A549 (cell line): ENCODE measurements around the gene ATP8A2. TPM values are rescaled to one million over a fixed set of nuclear protein-coding genes. Genes with fewer than 3 reads are reported as not detected.

Source experiments
- ATAC-seq, 2 experiments: fragments of 200-7000 bp in 1 of 2; fragments of >200 bp in 1 of 2; cut with Nextera tagmentation in 1 of 2; cut with Tn5 transposase in 1 of 2; 3 replicates each; pipeline versions ENCODE4 v1.8.0 to v1.9.1; 2018 to 2020; ENCODE audit warnings: mild to moderate bottlenecking in 1 of 2, moderate library complexity in 1 of 2
- CTCF ChIA-PET: fragments of 300-600 bp; sonication (Branson Sonifier 250); formaldehyde crosslinking; extraction: SDS; loops from one replicate; lab custom pipeline; 2021; ENCODE audit warnings: antibody characterized with exemption, inconsistent platforms; lab: Yijun Ruan, JAX
- POLR2A ChIA-PET: fragments of 350-600 bp; formaldehyde crosslinking; extraction: SDS; loops from one replicate; lab custom pipeline; 2021; ENCODE audit warnings: antibody characterized with exemption, inconsistent platforms; lab: Yijun Ruan, JAX
- DNase-seq, 2 experiments: peaks; one replicate each; pipeline versions ENCODE4 v3.0.0 to v3.0.0-alpha.2; 2011 to 2016; ENCODE audit warnings: low read depth in 1 of 2, low spot score in 1 of 2
- FAIRE-seq: peaks from 2 replicates; lab custom pipeline; 2011; peaks lifted over from hg19 to GRCh38; lab: Jason Lieb, UNC
- H3K27ac ChIP-seq, 2 experiments: fragments of >200 bp; sonication (Bioruptor Twin); formaldehyde crosslinking; 3 replicates each; pipeline ENCODE4 v1.5.1; 2016 to 2017
- H3K4me1 ChIP-seq: fragments of >200 bp; sonication (Bioruptor Twin); formaldehyde crosslinking; 3 replicates; pipeline ENCODE4 v1.6.1; 2016
- H3K4me2 ChIP-seq: fragments of >200 bp; sonication (Bioruptor Twin); formaldehyde crosslinking; 3 replicates; pipeline ENCODE4 v1.6.1; 2016
- H3K4me3 ChIP-seq: fragments of >200 bp; sonication (Bioruptor Twin); formaldehyde crosslinking; 3 replicates; pipeline ENCODE4 v1.5.1; 2016
- H3K9me3 ChIP-seq: fragments of >200 bp; sonication (Bioruptor Twin); formaldehyde crosslinking; 3 replicates; pipeline ENCODE4 v1.6.1; 2016
- CBX8 ChIP-seq: fragments of 200-600 bp; sonication (generic); IDR thresholded peaks from 2 replicates; pipeline ENCODE4 v1.6.1; 2016
- CHD4 ChIP-seq: fragments of 200-600 bp; sonication (generic); IDR thresholded peaks from 2 replicates; pipeline ENCODE4 v1.6.1; 2016; ENCODE audit warnings: antibody characterized with exemption, mild to moderate bottlenecking, borderline replicate concordance
- EHF ChIP-seq: fragments of 250-450 bp; sonication (Bioruptor Pico); IDR thresholded peaks from 2 replicates; pipeline ENCODE4 v1.5.0; 2020; ENCODE audit warnings: mild to moderate bottlenecking
- EHMT2 ChIP-seq: fragments of 200-600 bp; sonication (generic); IDR thresholded peaks from 2 replicates; pipeline ENCODE4 v1.6.1; 2016; ENCODE audit warnings: antibody characterized with exemption, low read depth, mild to moderate bottlenecking, moderate library complexity
- EP300 ChIP-seq, 2 experiments: fragments of >200 bp; sonication (Bioruptor Twin); formaldehyde crosslinking; IDR thresholded peaks; 2 replicates in 1 of 2; 3 replicates in 1 of 2; pipeline ENCODE4 v1.6.1; 2016 to 2017
- FOSB ChIP-seq: fragments of 250-450 bp; sonication (Bioruptor Pico); IDR thresholded peaks from 2 replicates; pipeline ENCODE4 v1.5.0; 2020; ENCODE audit warnings: mild to moderate bottlenecking, moderate library complexity
- HDAC2 ChIP-seq: fragments of 200-600 bp; sonication (generic); IDR thresholded peaks from 2 replicates; pipeline ENCODE4 v1.6.1; 2016
- HOXB5 ChIP-seq: fragments of 250-450 bp; sonication (Bioruptor Pico); IDR thresholded peaks from 2 replicates; pipeline ENCODE4 v1.5.0; 2020; ENCODE audit warnings: mild to moderate bottlenecking, moderate library complexity
- KDM1A ChIP-seq: fragments of 200-600 bp; sonication (generic); IDR thresholded peaks from 2 replicates; pipeline ENCODE4 v1.6.1; 2016; ENCODE audit warnings: low read depth, mild to moderate bottlenecking
- MAZ ChIP-seq: fragments of 150-350 bp; IDR thresholded peaks from 2 replicates; pipeline ENCODE4 v1.6.1; 2014; ENCODE audit warnings: antibody characterized with exemption, low read depth, low read length, borderline replicate concordance
- NFE2L2 ChIP-seq: fragments of 150-350 bp; conservative IDR thresholded peaks from 2 replicates; pipeline ENCODE4 v1.6.1; 2014; ENCODE audit warnings: low read length
- NPAS2 ChIP-seq: fragments of 250-450 bp; sonication (Bioruptor Pico); IDR thresholded peaks from 2 replicates; pipeline ENCODE4 v1.8.0; 2022; ENCODE audit warnings: mild to moderate bottlenecking, moderate library complexity, borderline replicate concordance
- POLR2A ChIP-seq: IDR thresholded peaks from 2 replicates; pipeline ENCODE4 v1.6.1; 2012; ENCODE audit warnings: mild to moderate bottlenecking, low read length
- POLR2AphosphoS2 ChIP-seq: conservative IDR thresholded peaks from 2 replicates; pipeline ENCODE4 v1.6.1; 2012; ENCODE audit warnings: low read length, improper control_type of control experiment, inconsistent platforms
- RAD21 ChIP-seq, 2 experiments: fragments of >200 bp in 1 of 2; sonication (Bioruptor Twin) in 1 of 2; formaldehyde crosslinking in 1 of 2; IDR thresholded peaks in 1 of 2; conservative IDR thresholded peaks in 1 of 2; 2 replicates in 1 of 2; 3 replicates in 1 of 2; pipeline ENCODE4 v1.6.1; 2012 to 2018; ENCODE audit warnings: inconsistent platforms in 1 of 2
- RARB ChIP-seq: fragments of 250-450 bp; sonication (Bioruptor Pico); IDR thresholded peaks from 2 replicates; pipeline ENCODE4 v1.8.0; 2021; ENCODE audit warnings: mild to moderate bottlenecking, moderate library complexity
- RCOR1 ChIP-seq: fragments of 150-350 bp; IDR thresholded peaks from 2 replicates; pipeline ENCODE4 v1.6.1; 2014; ENCODE audit warnings: antibody characterized with exemption, low read length, low read depth
- RFX5 ChIP-seq: fragments of 450-650 bp; IDR thresholded peaks from 2 replicates; pipeline ENCODE4 v1.7.1; 2014; ENCODE audit warnings: antibody characterized with exemption, mild to moderate bottlenecking, moderate library complexity
- RNF2 ChIP-seq: fragments of 200-600 bp; sonication (generic); IDR thresholded peaks from 2 replicates; pipeline ENCODE4 v1.6.1; 2016; ENCODE audit warnings: low read depth, mild to moderate bottlenecking, antibody characterized with exemption, moderate library complexity, borderline replicate concordance
- TFCP2L1 ChIP-seq: fragments of 250-450 bp; sonication (Bioruptor Pico); IDR thresholded peaks from 2 replicates; pipeline ENCODE4 v1.5.0; 2021; ENCODE audit warnings: mild to moderate bottlenecking
- TP53 ChIP-seq: fragments of 250-450 bp; sonication (Bioruptor Pico); IDR thresholded peaks from 2 replicates; pipeline ENCODE4 v1.5.0; 2021; ENCODE audit warnings: mild to moderate bottlenecking, moderate library complexity
- ZNF302 ChIP-seq: fragments of 250-450 bp; sonication (Bioruptor Pico); IDR thresholded peaks from 2 replicates; pipeline ENCODE4 v1.9.0; 2021; ENCODE audit warnings: inconsistent platforms, mild to moderate bottlenecking, moderate library complexity
- ZSCAN20 ChIP-seq: fragments of 250-450 bp; sonication (Bioruptor Pico); IDR thresholded peaks from 2 replicates; pipeline ENCODE4 v1.8.0; 2022; ENCODE audit warnings: mild to moderate bottlenecking, moderate library complexity
- WGBS: methylation state at CpG from one replicate; pipeline ENCODE4 v1.1.6; 2017; ENCODE audit errors: missing lambda C conversion rate; 5-methylcytosine and 5-hydroxymethylcytosine counted together
- polyA plus RNA-seq, 4 experiments: library from polyadenylated mRNA; depleted of rRNA in 3 of 4; stranded (reverse); fragments of >200 nt; fragmentation: RNase III in 1 of 4; extraction: RNeasy Plus Mini Kit Qiagen cat#74134 plus additional on column Dnase treatment in 1 of 4; gene quantifications; 2 replicates in 3 of 4; 3 replicates in 1 of 4; pipeline ENCODE4 v1.2.3, GENCODE V29; 2011 to 2017
- TF ChIP-seq, protein P1 (sequence below): fragments of 450-650 bp; IDR thresholded peaks from 2 replicates; pipeline ENCODE4 v1.6.1; 2014; ENCODE audit warnings: antibody characterized with exemption
- TF ChIP-seq, protein P2 (sequence below): IDR thresholded peaks from 2 replicates; pipeline ENCODE4 v1.6.1; 2012
- TF ChIP-seq, protein P3 (sequence below): IDR thresholded peaks from 2 replicates; pipeline ENCODE4 v1.6.1; 2012

ATP8A2 gene
- polyA plus RNA-seq, 2 of the 4 experiments (the other 2 are of a cell fraction), result 0.03 TPM; not detected in 1

- H3K9me3 ChIP-seq, result no peaks in the 10 kb centered on the region
- no peaks in the 10 kb centered on the region for H3K4me1 ChIP-seq
- no peak overlapping the region for H3K27ac ChIP-seq
- ChIA-PET CTCF (no interaction called here), POLR2A (no interaction called here)
- TF ChIP-seq NFE2L2 (no peak), TP53 (CRISPR knock-in tag) (no peak), ZNF302 (CRISPR knock-in tag) (no peak), HDAC2 (no peak), EP300 (IDR thresholded peaks at IDR 0.05) (no peak), POLR2AphosphoS2 (no peak), HOXB5 (CRISPR knock-in tag) (no peak), FOSB (CRISPR knock-in tag) (no peak), RNF2 (no peak), TFCP2L1 (no peak), RCOR1 (no peak), EHF (no peak), RAD21 (conservative IDR thresholded peaks at IDR 0.05 in 1 of 2, IDR thresholded peaks at IDR 0.05 in 1 of 2) (no peak), EHMT2 (no peak), MAZ (no peak)
- TF ChIP-seq, protein P1, sequence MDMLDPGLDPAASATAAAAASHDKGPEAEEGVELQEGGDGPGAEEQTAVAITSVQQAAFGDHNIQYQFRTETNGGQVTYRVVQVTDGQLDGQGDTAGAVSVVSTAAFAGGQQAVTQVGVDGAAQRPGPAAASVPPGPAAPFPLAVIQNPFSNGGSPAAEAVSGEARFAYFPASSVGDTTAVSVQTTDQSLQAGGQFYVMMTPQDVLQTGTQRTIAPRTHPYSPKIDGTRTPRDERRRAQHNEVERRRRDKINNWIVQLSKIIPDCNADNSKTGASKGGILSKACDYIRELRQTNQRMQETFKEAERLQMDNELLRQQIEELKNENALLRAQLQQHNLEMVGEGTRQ, result no peak
- TF ChIP-seq, protein P2, sequence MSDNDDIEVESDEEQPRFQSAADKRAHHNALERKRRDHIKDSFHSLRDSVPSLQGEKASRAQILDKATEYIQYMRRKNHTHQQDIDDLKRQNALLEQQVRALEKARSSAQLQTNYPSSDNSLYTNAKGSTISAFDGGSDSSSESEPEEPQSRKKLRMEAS, result no peak
- peak overlapping the region; percentile 36; the same call in 2 of the 3 replicates for H3K4me3 ChIP-seq
- DNase-seq, result no peak
- no peak for FAIRE-seq
- peak in 1 of 2 experiments; percentile 46; a peak in 3 of 6 replicates for ATAC-seq
- peak overlapping the region; percentile 75 for H3K4me2 ChIP-seq
- no CpG with 5 or more reads among the region's 45 CpGs for WGBS
Observed at GRCh38 chr13:26051231-26051656, 679.5 kb downstream of the ATP8A2 start.

- peak; percentile 19; the same call in 1 of the 2 replicates for TF ChIP-seq POLR2A
- TF ChIP-seq CHD4, result no peak
- no peak for TF ChIP-seq NPAS2 (CRISPR knock-in tag)
- no peak for TF ChIP-seq ZSCAN20
- TF ChIP-seq CBX8, result no peak
- TF ChIP-seq RARB (CRISPR knock-in tag), result no peak
- no peak for TF ChIP-seq RFX5
- TF ChIP-seq, protein P3, sequence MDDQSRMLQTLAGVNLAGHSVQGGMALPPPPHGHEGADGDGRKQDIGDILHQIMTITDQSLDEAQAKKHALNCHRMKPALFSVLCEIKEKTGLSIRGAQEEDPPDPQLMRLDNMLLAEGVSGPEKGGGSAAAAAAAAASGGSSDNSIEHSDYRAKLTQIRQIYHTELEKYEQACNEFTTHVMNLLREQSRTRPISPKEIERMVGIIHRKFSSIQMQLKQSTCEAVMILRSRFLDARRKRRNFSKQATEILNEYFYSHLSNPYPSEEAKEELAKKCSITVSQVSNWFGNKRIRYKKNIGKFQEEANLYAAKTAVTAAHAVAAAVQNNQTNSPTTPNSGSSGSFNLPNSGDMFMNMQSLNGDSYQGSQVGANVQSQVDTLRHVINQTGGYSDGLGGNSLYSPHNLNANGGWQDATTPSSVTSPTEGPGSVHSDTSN, result no peak
- no peak for TF ChIP-seq KDM1A
- Histone ChIP-seq H3K27ac (no peak within 1 kb of the TSS), H3K4me1 (no peaks in the 10 kb centered on the region), H3K9me3 (no peaks in the 10 kb centered on the region), H3K4me2 (peak within 1 kb of the TSS; percentile 75), H3K4me3 (peak within 1 kb of the TSS; percentile 36)
- FAIRE-seq (no peak), DNase-seq (peak in 1 of 2 experiments; percentile 14), ATAC-seq (peak; percentile 58 to 91; a peak in 5 of 6 replicates)
- ChIA-PET CTCF (no interaction called here), POLR2A (no interaction called here)
- 5% methylated on average over 5 of the region's 72 CpGs for WGBS
Observed at GRCh38 chr13:26051657-26052311, 680.0 kb downstream of the ATP8A2 start, which contains the start of gene SHISA2. TSS of gene SHISA2 (minus strand) at chr13:26052016. CDS start at chr13:26050975, 1,041 bp downstream.
